Esophagus muscularis mucosa (tissue), 4 donors: ENCODE measurements around the gene GNPNAT1. TPM values are rescaled to one million over a fixed set of nuclear protein-coding genes. Genes with fewer than 3 reads are reported as not detected.
"Not testable (repeated sequence)": the region's sequence is repeated elsewhere in the genome, so short reads cannot be mapped to it uniquely, and the experiment has no call there.

Source experiments
- DNase-seq: peaks from one replicate; pipeline ENCODE4 v3.0.0-alpha.2; 2017; ENCODE audit errors: extremely low spot score
- H3K27ac ChIP-seq, 4 donors: fragments of 200-600 bp; sonication (generic); replicated peaks in 1 of 4; 1 replicate in 3 of 4; 2 replicates in 1 of 4; pipeline ENCODE4 v1.5.1; 2016 to 2019; ENCODE audit warnings: mild to moderate bottlenecking in 1 of 4
- H3K27me3 ChIP-seq, 4 donors: fragments of 200-600 bp; sonication (generic); one replicate each; pipeline versions ENCODE4 v1.5.1 to v1.6.0; 2016 to 2019
- H3K36me3 ChIP-seq, 4 donors: fragments of 200-600 bp; sonication (generic); one replicate each; pipeline ENCODE4 v1.5.1; 2016 to 2019
- H3K4me1 ChIP-seq, 4 donors: fragments of 200-600 bp; sonication (generic); one replicate each; pipeline ENCODE4 v1.5.1; 2016 to 2019
- H3K4me3 ChIP-seq, 4 donors: fragments of 200-600 bp; sonication (generic); 1 replicate in 2 of 4; 2 replicates in 2 of 4; pipeline ENCODE4 v1.5.1; 2016 to 2019; ENCODE audit warnings: mild to moderate bottlenecking in 4 of 4, moderate library complexity in 1 of 4
- H3K9me3 ChIP-seq, 4 donors: fragments of 200-600 bp; sonication (generic); 1 replicate in 3 of 4; 2 replicates in 1 of 4; pipeline ENCODE4 v1.5.1; 2016 to 2019
- CTCF ChIP-seq, 3 experiments: fragments of 200-600 bp in 2 of 3; fragments of 450-650 bp in 1 of 3; sonication (generic) in 2 of 3; IDR thresholded peaks; one replicate each; pipeline ENCODE4 v1.5.1; 2017 to 2019; ENCODE audit warnings: antibody characterized with exemption in 3 of 3, mild to moderate bottlenecking in 2 of 3, moderate library complexity in 1 of 3
- EP300 ChIP-seq: sonication (generic); formaldehyde crosslinking; IDR thresholded peaks from one replicate; pipeline ENCODE4 v1.6.1; 2017; ENCODE audit warnings: antibody characterized with exemption
- POLR2A ChIP-seq: fragments of 450-650 bp; IDR thresholded peaks from one replicate; pipeline ENCODE4 v1.6.1; 2017; ENCODE audit warnings: antibody characterized with exemption, moderate library complexity, mild to moderate bottlenecking, low read depth
- POLR2AphosphoS5 ChIP-seq, 2 donors: sonication (generic); formaldehyde crosslinking; IDR thresholded peaks; one replicate each; pipeline ENCODE4 v1.6.1; 2017; ENCODE audit warnings: antibody characterized with exemption in 2 of 2
- WGBS: methylation state at CpG from one replicate; pipeline ENCODE4 v1.1.5; 2018; 5-methylcytosine and 5-hydroxymethylcytosine counted together
- intact Hi-C: fragments of 100-400 bp; cut with DNase I; formaldehyde crosslinking; loops from one replicate; pipeline ENCODE4 v1.15.1; 2023
- small RNA-seq, 3 donors: library from RNA; depleted of rRNA; stranded (forward); fragments of <200 nt; gene quantifications; one replicate each; pipeline ENCODE3, GENCODE V24; 2016
- total RNA-seq, 4 donors: library from RNA; depleted of rRNA; stranded (reverse); fragments of >200 nt; gene quantifications; one replicate each; pipeline versions ENCODE4 v1.1.0 to v1.2.1, GENCODE V29; 2016

Gene GNPNAT1
- total RNA-seq, 4 donors from 2014 or later, result 12.9 to 32.5 (median 14.8) TPM

GRCh38 chr14:52729925-52730708 lies 61.3 kb downstream of the GNPNAT1 start, which contains the start of gene STYX:
Gene STYX, plus strand, starts transcription at chr14:52730166. Its CDS starts 309 bp downstream, at chr14:52730475.
- H3K27ac ChIP-seq, result peak within 1 kb of the TSS; percentile 88 to 94 (median 90)
- DNase-seq, result peak; percentile 99
- TF ChIP-seq POLR2AphosphoS5 (IDR thresholded peaks at IDR 0.05) (peak; percentile 83 to 86), CTCF (IDR thresholded peaks at IDR 0.05) (peak in 2 of 3 experiments; percentile 28 to 45), EP300 (no peak), POLR2A (no peak)
- no peaks in the 10 kb centered on the region for H3K9me3 ChIP-seq
- no peaks in the 10 kb centered on the region for H3K27me3 ChIP-seq
- intact Hi-C loops, result no loop called here
- 0% methylated on average over 26 of the region's 72 CpGs for WGBS
- H3K36me3 ChIP-seq, result peaks cover 7 to 44% (median 29%) of the 10 kb centered on the region in 4 donors
- peak within 1 kb of the TSS; percentile 83 to 96 (median 92) for H3K4me3 ChIP-seq
- peaks cover 8 to 28% (median 17%) of the 10 kb centered on the region in 4 donors for H3K4me1 ChIP-seq

- intact Hi-C loops, result no loop called here
- H3K27me3 ChIP-seq, result no peaks in the 10 kb centered on the region
- no peak for TF ChIP-seq POLR2AphosphoS5 (IDR thresholded peaks at IDR 0.05)
- no peak for TF ChIP-seq EP300
- no peak for TF ChIP-seq POLR2A
- no peak for TF ChIP-seq CTCF (IDR thresholded peaks at IDR 0.05)
- peaks cover 7 to 50% (median 34%) of the 10 kb centered on the region in 4 donors for H3K36me3 ChIP-seq
- DNase-seq, result no peak
- no peaks in the 10 kb centered on the region for H3K9me3 ChIP-seq
- peak overlapping the region; percentile 69 to 94 (median 90) for H3K27ac ChIP-seq
- H3K4me1 ChIP-seq, result peaks cover 8 to 27% (median 17%) of the 10 kb centered on the region in 4 donors
- H3K4me3 ChIP-seq, result peak overlapping the region; percentile 83 to 96 (median 92)
- WGBS, result 3% methylated on average over 8 of the region's 8 CpGs
Measured at GRCh38 chr14:52729585-52729924, 61.9 kb downstream of the GNPNAT1 start.

- intact Hi-C loops, H3K9me3 ChIP-seq, H3K27me3 ChIP-seq, DNase-seq, H3K4me3 ChIP-seq: not testable (repeated sequence)
- H3K36me3 ChIP-seq, result peaks cover 10 to 54% (median 39%) of the 10 kb centered on the region in 4 donors
- peak overlapping the region; percentile 69 to 94 (median 90) for H3K27ac ChIP-seq
- 87% methylated on average over 15 of the region's 15 CpGs for WGBS
- peaks cover 8 to 27% (median 17%) of the 10 kb centered on the region in 4 donors for H3K4me1 ChIP-seq
Measured at GRCh38 chr14:52729035-52729434, 62.4 kb downstream of the GNPNAT1 start.

GRCh38 chr14:52727509-52727908 lies 63.9 kb downstream of the GNPNAT1 start:
- H3K4me3 ChIP-seq, intact Hi-C loops, H3K27me3 ChIP-seq, H3K27ac ChIP-seq, DNase-seq, H3K9me3 ChIP-seq: not testable (repeated sequence)
- Histone ChIP-seq H3K36me3 (peaks cover 20 to 61% (median 54%) of the 10 kb centered on the region in 4 donors), H3K4me1 (peaks cover 14 to 21% (median 17%) of the 10 kb centered on the region in 4 donors)
- WGBS, result 94% methylated on average over 2 of the region's 2 CpGs

Small RNA genes lying within 50 kb of the gene (small RNA-seq; reads per million reads assigned to genes)
- gene AL139317.2, result 0 reads per million in 3 donors

Other genes starting within 250 kb of the GNPNAT1 start
- 10 to 100 TPM in 3 of 4 donors, 1 to 10 TPM in 1; 6.5 to 12.5 (median 11.8) TPM for gene TXNDC16, start 239.1 kb downstream of the GNPNAT1 start, total RNA-seq
- 1 to 10 TPM in 1 of 4 donors, under 1 TPM in 3; 0.39 to 1.2 (median 0.45) TPM for gene GPR137C, start 238.8 kb downstream of the GNPNAT1 start, total RNA-seq
- 10 to 100 TPM; 35.5 to 42.7 (median 37.9) TPM for gene ERO1A, start 96.0 kb downstream of the GNPNAT1 start, total RNA-seq
- gene PSMC6, start 84.4 kb downstream of the GNPNAT1 start, total RNA-seq, result 10 to 100 TPM; 53.5 to 80.8 (median 63.7) TPM
- 10 to 100 TPM; 16.6 to 25.2 (median 20.7) TPM for gene STYX, start 61.4 kb downstream of the GNPNAT1 start, total RNA-seq
- gene FERMT2, start 159.4 kb upstream of the GNPNAT1 start, total RNA-seq, result 100 to 1,000 TPM; 293 to 397 (median 370) TPM